Activated naive CD8-positive, alpha-beta T cell treated with anti-CD3 and anti-CD28 coated beads for 36 hours (primary cell): ENCODE data around the gene MACROD2. TPM values are rescaled to one million over a fixed set of nuclear protein-coding genes. Genes with fewer than 3 reads are reported as not detected.

Experiments used
- DNase-seq: peaks from one replicate; pipeline ENCODE4 v3.0.0; 2021
- H3K27ac Mint-ChIP-seq: one replicate; pipeline ENCODE4 v1.8.0; 2022; ENCODE audit warnings: mild to moderate bottlenecking, moderate library complexity, mixed read lengths
- H3K27me3 Mint-ChIP-seq: one replicate; pipeline ENCODE4 v1.8.0; 2022; ENCODE audit warnings: mild to moderate bottlenecking, mixed read lengths
- H3K36me3 Mint-ChIP-seq: one replicate; pipeline ENCODE4 v1.8.0; 2021; ENCODE audit warnings: mild to moderate bottlenecking, mixed read lengths
- H3K4me1 Mint-ChIP-seq: one replicate; pipeline ENCODE4 v1.8.0; 2021; ENCODE audit warnings: mixed read lengths
- H3K4me3 Mint-ChIP-seq: one replicate; pipeline ENCODE4 v1.8.0; 2022; ENCODE audit warnings: mild to moderate bottlenecking, moderate library complexity, mixed read lengths
- H3K9me3 Mint-ChIP-seq: one replicate; pipeline ENCODE4 v1.8.0; 2022; ENCODE audit warnings: mixed read lengths
- total RNA-seq, 2 experiments: library from RNA; stranded (reverse); gene quantifications; one replicate each; pipeline ENCODE4 v1.2.3, GENCODE V29; 2021

The MACROD2 gene
- total RNA-seq, 2 experiments from 2014 or later: 0.12 to 0.14 TPM

GRCh38 chr20:15144916-15145315, 1149.6 kb downstream of the MACROD2 start:
- DNase-seq: no peak
- no peaks in the 10 kb centered on the region for H3K27me3 Mint-ChIP-seq
- no peaks in the 10 kb centered on the region for H3K36me3 Mint-ChIP-seq
- H3K4me3 Mint-ChIP-seq: no peak overlapping the region
- H3K27ac Mint-ChIP-seq: no peak overlapping the region
- H3K9me3 Mint-ChIP-seq: peaks cover 3% of the 10 kb centered on the region
- no peaks in the 10 kb centered on the region for H3K4me1 Mint-ChIP-seq

GRCh38 chr20:15146948-15147347, 1151.6 kb downstream of the MACROD2 start:
- H3K4me1 Mint-ChIP-seq: no peaks in the 10 kb centered on the region
- no peak overlapping the region for H3K4me3 Mint-ChIP-seq
- H3K27me3 Mint-ChIP-seq: no peaks in the 10 kb centered on the region
- peaks cover 10% of the 10 kb centered on the region for H3K9me3 Mint-ChIP-seq
- no peak for DNase-seq
- H3K36me3 Mint-ChIP-seq: no peaks in the 10 kb centered on the region
- no peak overlapping the region for H3K27ac Mint-ChIP-seq

GRCh38 chr20:15154070-15154469, 1158.8 kb downstream of the MACROD2 start:
- H3K27ac Mint-ChIP-seq: no peak overlapping the region
- H3K4me3 Mint-ChIP-seq: no peak overlapping the region
- DNase-seq: no peak
- no peaks in the 10 kb centered on the region for H3K27me3 Mint-ChIP-seq
- H3K36me3 Mint-ChIP-seq: no peaks in the 10 kb centered on the region
- peaks cover 11% of the 10 kb centered on the region for H3K9me3 Mint-ChIP-seq
- no peaks in the 10 kb centered on the region for H3K4me1 Mint-ChIP-seq

GRCh38 chr20:15155848-15156401, 1160.6 kb downstream of the MACROD2 start:
- Mint-ChIP-seq H3K36me3 (no peaks in the 10 kb centered on the region), H3K4me3 (no peak overlapping the region), H3K4me1 (no peaks in the 10 kb centered on the region), H3K27ac (no peak overlapping the region), H3K9me3 (peaks cover 8% of the 10 kb centered on the region), H3K27me3 (no peaks in the 10 kb centered on the region)
- no peak for DNase-seq

- Mint-ChIP-seq H3K36me3 (no peaks in the 10 kb centered on the region), H3K27me3 (no peaks in the 10 kb centered on the region), H3K4me3 (no peak overlapping the region), H3K9me3 (no peaks in the 10 kb centered on the region), H3K27ac (no peak overlapping the region), H3K4me1 (peaks cover 9% of the 10 kb centered on the region)
- no peak for DNase-seq
Measured at GRCh38 chr20:15158533-15158932, 1163.2 kb downstream of the MACROD2 start.

GRCh38 chr20:15162079-15162647, 1166.8 kb downstream of the MACROD2 start:
- no peak for DNase-seq
- Mint-ChIP-seq H3K36me3 (no peaks in the 10 kb centered on the region), H3K9me3 (no peaks in the 10 kb centered on the region), H3K27ac (peak overlapping the region; percentile 66), H3K4me1 (peaks cover 9% of the 10 kb centered on the region), H3K27me3 (no peaks in the 10 kb centered on the region), H3K4me3 (peak overlapping the region; percentile 41)

GRCh38 chr20:15163632-15164031, 1168.3 kb downstream of the MACROD2 start:
- H3K4me3 Mint-ChIP-seq: no peak overlapping the region
- DNase-seq: no peak
- H3K36me3 Mint-ChIP-seq: no peaks in the 10 kb centered on the region
- peaks cover 9% of the 10 kb centered on the region for H3K4me1 Mint-ChIP-seq
- H3K27ac Mint-ChIP-seq: no peak overlapping the region
- no peaks in the 10 kb centered on the region for H3K27me3 Mint-ChIP-seq
- no peaks in the 10 kb centered on the region for H3K9me3 Mint-ChIP-seq

- Mint-ChIP-seq H3K27me3 (no peaks in the 10 kb centered on the region), H3K4me1 (peaks cover 9% of the 10 kb centered on the region), H3K9me3 (no peaks in the 10 kb centered on the region), H3K36me3 (no peaks in the 10 kb centered on the region), H3K27ac (no peak overlapping the region), H3K4me3 (no peak overlapping the region)
- DNase-seq: no peak
Measured at GRCh38 chr20:15164726-15165125, 1169.4 kb downstream of the MACROD2 start.

GRCh38 chr20:15166744-15167143, 1171.4 kb downstream of the MACROD2 start:
- H3K9me3 Mint-ChIP-seq: no peaks in the 10 kb centered on the region
- peaks cover 9% of the 10 kb centered on the region for H3K4me1 Mint-ChIP-seq
- H3K27me3 Mint-ChIP-seq: no peaks in the 10 kb centered on the region
- no peak overlapping the region for H3K4me3 Mint-ChIP-seq
- H3K36me3 Mint-ChIP-seq: no peaks in the 10 kb centered on the region
- no peak for DNase-seq
- H3K27ac Mint-ChIP-seq: no peak overlapping the region

- Mint-ChIP-seq H3K4me1 (no peaks in the 10 kb centered on the region), H3K9me3 (no peaks in the 10 kb centered on the region), H3K27ac (no peak overlapping the region), H3K4me3 (no peak overlapping the region), H3K27me3 (no peaks in the 10 kb centered on the region), H3K36me3 (no peaks in the 10 kb centered on the region)
- DNase-seq: no peak
Measured at GRCh38 chr20:15171016-15171415, 1175.7 kb downstream of the MACROD2 start.

- Mint-ChIP-seq H3K9me3 (no peaks in the 10 kb centered on the region), H3K36me3 (no peaks in the 10 kb centered on the region), H3K4me3 (no peak overlapping the region), H3K27ac (no peak overlapping the region), H3K27me3 (no peaks in the 10 kb centered on the region), H3K4me1 (no peaks in the 10 kb centered on the region)
- no peak for DNase-seq
Measured at GRCh38 chr20:15176929-15177328, 1181.6 kb downstream of the MACROD2 start.

- Mint-ChIP-seq H3K4me1 (no peaks in the 10 kb centered on the region), H3K4me3 (no peak overlapping the region), H3K36me3 (no peaks in the 10 kb centered on the region), H3K27ac (no peak overlapping the region), H3K9me3 (no peaks in the 10 kb centered on the region), H3K27me3 (no peaks in the 10 kb centered on the region)
- no peak for DNase-seq
Measured at GRCh38 chr20:15178581-15178980, 1183.3 kb downstream of the MACROD2 start.

- no peaks in the 10 kb centered on the region for H3K27me3 Mint-ChIP-seq
- H3K4me1 Mint-ChIP-seq: no peaks in the 10 kb centered on the region
- no peaks in the 10 kb centered on the region for H3K9me3 Mint-ChIP-seq
- no peak overlapping the region for H3K27ac Mint-ChIP-seq
- no peak for DNase-seq
- no peak overlapping the region for H3K4me3 Mint-ChIP-seq
- no peaks in the 10 kb centered on the region for H3K36me3 Mint-ChIP-seq
Measured at GRCh38 chr20:15179381-15179780, 1184.1 kb downstream of the MACROD2 start.

- H3K9me3 Mint-ChIP-seq: no peaks in the 10 kb centered on the region
- no peak overlapping the region for H3K4me3 Mint-ChIP-seq
- no peaks in the 10 kb centered on the region for H3K4me1 Mint-ChIP-seq
- H3K27ac Mint-ChIP-seq: no peak overlapping the region
- no peaks in the 10 kb centered on the region for H3K36me3 Mint-ChIP-seq
- DNase-seq: no peak
- no peaks in the 10 kb centered on the region for H3K27me3 Mint-ChIP-seq
Measured at GRCh38 chr20:15179781-15180180, 1184.5 kb downstream of the MACROD2 start.

GRCh38 chr20:15185322-15185721, 1190.0 kb downstream of the MACROD2 start:
- H3K4me3 Mint-ChIP-seq: no peak overlapping the region
- H3K4me1 Mint-ChIP-seq: no peaks in the 10 kb centered on the region
- no peaks in the 10 kb centered on the region for H3K27me3 Mint-ChIP-seq
- no peak for DNase-seq
- H3K36me3 Mint-ChIP-seq: no peaks in the 10 kb centered on the region
- H3K9me3 Mint-ChIP-seq: no peaks in the 10 kb centered on the region
- no peak overlapping the region for H3K27ac Mint-ChIP-seq

- H3K9me3 Mint-ChIP-seq: no peaks in the 10 kb centered on the region
- no peak overlapping the region for H3K27ac Mint-ChIP-seq
- no peaks in the 10 kb centered on the region for H3K27me3 Mint-ChIP-seq
- H3K4me1 Mint-ChIP-seq: no peaks in the 10 kb centered on the region
- DNase-seq: no peak
- no peaks in the 10 kb centered on the region for H3K36me3 Mint-ChIP-seq
- no peak overlapping the region for H3K4me3 Mint-ChIP-seq
Measured at GRCh38 chr20:15185913-15186312, 1190.6 kb downstream of the MACROD2 start.
